MCF 10A (cell line): ENCODE results near the gene SH3BP1. TPM values are rescaled to one million over a fixed set of nuclear protein-coding genes. Genes with fewer than 3 reads are reported as not detected.

ENCODE experiments used
- BruUV-seq: library from RNA; stranded (reverse); fragments of 400-500 nt; replicated peaks from 2 replicates; lab custom pipeline; 2021; lab: Mats Ljungman, UMichigan
- CTCF ChIA-PET: fragments of 300-600 bp; sonication (Branson Sonifier 250); formaldehyde crosslinking; extraction: SDS; loops from one replicate; lab custom pipeline; 2021; ENCODE audit warnings: antibody characterized with exemption, inconsistent platforms; lab: Yijun Ruan, JAX
- POLR2A ChIA-PET: fragments of 300-600, 350-650 bp; sonication (Branson Sonifier 250); formaldehyde crosslinking; extraction: SDS; loops from one replicate; lab custom pipeline; 2020; ENCODE audit warnings: antibody characterized with exemption, inconsistent platforms; lab: Yijun Ruan, JAX
- DNase-seq: peaks from one replicate; pipeline ENCODE4 v3.0.0-alpha.2; 2018; ENCODE audit not compliant: unreplicated experiment
- H3K27ac Mint-ChIP-seq: one replicate; pipeline ENCODE4 v1.8.0; 2022; ENCODE audit warnings: mild to moderate bottlenecking, low read depth, mixed read lengths; ENCODE audit not compliant: unreplicated experiment
- H3K27me3 Mint-ChIP-seq: one replicate; pipeline ENCODE4 v1.8.0; 2022; ENCODE audit warnings: mixed read lengths; ENCODE audit not compliant: insufficient read depth, unreplicated experiment
- H3K36me3 Mint-ChIP-seq: one replicate; pipeline ENCODE4 v1.8.0; 2022; ENCODE audit warnings: mild to moderate bottlenecking, moderate library complexity, mixed read lengths; ENCODE audit not compliant: insufficient read depth, unreplicated experiment
- H3K4me1 Mint-ChIP-seq: one replicate; pipeline ENCODE4 v1.8.0; 2022; ENCODE audit warnings: mixed read lengths; ENCODE audit not compliant: insufficient read depth, unreplicated experiment
- H3K4me3 Mint-ChIP-seq: one replicate; pipeline ENCODE4 v1.8.0; 2022; ENCODE audit warnings: mild to moderate bottlenecking, moderate library complexity, mixed read lengths; ENCODE audit not compliant: unreplicated experiment
- H3K9me3 Mint-ChIP-seq: one replicate; pipeline ENCODE4 v1.8.0; 2022; ENCODE audit warnings: mixed read lengths; ENCODE audit not compliant: unreplicated experiment
- intact Hi-C: fragments of 100-400 bp; cut with micrococcal nuclease; formaldehyde crosslinking; loops from 2 replicates; pipeline ENCODE4 v1.14.1; 2022
- total RNA-seq: library from RNA; stranded (reverse); gene quantifications from 2 replicates; pipeline ENCODE4 v1.2.3, GENCODE V29; 2022
- TF ChIP-seq, protein P1 (sequence below): fragments of 200-600 bp; IDR thresholded peaks from one replicate; pipeline ENCODE4 v1.8.0; 2022; ENCODE audit warnings: antibody characterized with exemption, mild to moderate bottlenecking; ENCODE audit not compliant: unreplicated experiment

SH3BP1 gene
- total RNA-seq, 1 experiment from 2014 or later, result 1.5 TPM

DNA sequence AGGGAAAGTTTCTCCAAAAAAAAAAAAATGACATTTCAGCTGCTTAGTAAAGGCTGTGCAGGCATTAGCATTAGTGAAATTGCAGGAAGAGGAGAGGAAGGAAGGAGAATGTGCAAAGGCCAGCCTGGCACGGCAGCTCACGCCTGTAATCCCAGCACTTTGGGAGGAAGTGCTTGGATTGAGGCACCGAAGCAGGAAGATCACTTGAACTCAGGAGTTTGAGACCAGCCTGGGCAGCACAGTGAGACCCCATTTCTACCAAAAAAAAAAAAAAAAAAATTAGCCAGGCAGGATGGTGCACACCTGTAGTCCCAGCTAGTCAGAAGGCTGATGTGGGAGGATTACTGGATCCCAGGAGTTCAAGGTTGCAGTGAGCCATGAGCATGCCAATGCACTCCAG lies 65.2 kb downstream of the SH3BP1 start:
- DNase-seq, result no peak
- TF ChIP-seq, protein P1, sequence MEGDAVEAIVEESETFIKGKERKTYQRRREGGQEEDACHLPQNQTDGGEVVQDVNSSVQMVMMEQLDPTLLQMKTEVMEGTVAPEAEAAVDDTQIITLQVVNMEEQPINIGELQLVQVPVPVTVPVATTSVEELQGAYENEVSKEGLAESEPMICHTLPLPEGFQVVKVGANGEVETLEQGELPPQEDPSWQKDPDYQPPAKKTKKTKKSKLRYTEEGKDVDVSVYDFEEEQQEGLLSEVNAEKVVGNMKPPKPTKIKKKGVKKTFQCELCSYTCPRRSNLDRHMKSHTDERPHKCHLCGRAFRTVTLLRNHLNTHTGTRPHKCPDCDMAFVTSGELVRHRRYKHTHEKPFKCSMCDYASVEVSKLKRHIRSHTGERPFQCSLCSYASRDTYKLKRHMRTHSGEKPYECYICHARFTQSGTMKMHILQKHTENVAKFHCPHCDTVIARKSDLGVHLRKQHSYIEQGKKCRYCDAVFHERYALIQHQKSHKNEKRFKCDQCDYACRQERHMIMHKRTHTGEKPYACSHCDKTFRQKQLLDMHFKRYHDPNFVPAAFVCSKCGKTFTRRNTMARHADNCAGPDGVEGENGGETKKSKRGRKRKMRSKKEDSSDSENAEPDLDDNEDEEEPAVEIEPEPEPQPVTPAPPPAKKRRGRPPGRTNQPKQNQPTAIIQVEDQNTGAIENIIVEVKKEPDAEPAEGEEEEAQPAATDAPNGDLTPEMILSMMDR, result no peak
- no peaks in the 10 kb centered on the region for H3K9me3 Mint-ChIP-seq
- intact Hi-C loops, result no loop called here
- ChIA-PET POLR2A (no interaction called here), CTCF (no interaction called here)
- BruUV-seq, result no TSS peak
- H3K36me3 Mint-ChIP-seq, result no peaks in the 10 kb centered on the region
- no peak overlapping the region for H3K4me3 Mint-ChIP-seq
- no peaks in the 10 kb centered on the region for H3K27me3 Mint-ChIP-seq
- peaks cover 8% of the 10 kb centered on the region for H3K4me1 Mint-ChIP-seq
- H3K27ac Mint-ChIP-seq, result no peak overlapping the region

DNA sequence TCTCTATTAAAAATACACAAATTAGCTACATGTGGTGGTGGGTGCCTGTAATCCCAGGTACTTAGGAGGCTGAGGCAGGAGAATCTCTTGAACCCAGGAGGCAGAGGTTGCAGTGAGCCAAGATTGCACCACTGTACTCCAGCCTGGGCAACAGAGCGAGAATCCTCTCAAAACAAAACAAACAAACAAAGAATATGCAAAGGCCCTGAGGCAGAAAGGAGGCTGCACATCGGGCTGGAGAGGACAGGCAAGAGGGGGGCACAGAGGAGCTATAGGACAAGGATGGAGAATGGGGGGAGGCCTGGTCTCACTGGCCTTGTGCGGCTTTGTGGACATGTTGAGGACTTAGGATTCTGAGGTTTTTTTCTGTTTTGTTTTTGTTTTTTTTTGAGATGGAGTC lies 65.7 kb downstream of the SH3BP1 start:
- POLR2A ChIA-PET, result no interaction called here
- Mint-ChIP-seq H3K36me3 (no peaks in the 10 kb centered on the region), H3K4me3 (no peak overlapping the region), H3K4me1 (peaks cover 8% of the 10 kb centered on the region), H3K27me3 (no peaks in the 10 kb centered on the region), H3K9me3 (no peaks in the 10 kb centered on the region), H3K27ac (no peak overlapping the region)
- BruUV-seq, result no TSS peak
- intact Hi-C loops, result no loop called here
- TF ChIP-seq, protein P1, result no peak
- no peak for DNase-seq
- CTCF ChIA-PET, result no interaction called here

Other genes with a start within 250 kb of the SH3BP1 start
- 4.2 and 5.1 TPM in 2 replicates for gene ELFN2, start 212.2 kb upstream of the SH3BP1 start, total RNA-seq
- 0.56 and 1.2 TPM in 2 replicates for gene MFNG, start 153.3 kb upstream of the SH3BP1 start, total RNA-seq
- 20.6 and 22.7 TPM in 2 replicates for gene CARD10, start 120.3 kb upstream of the SH3BP1 start, total RNA-seq
- gene CDC42EP1, start 79.2 kb upstream of the SH3BP1 start, total RNA-seq, result 86.0 and 148 TPM in 2 replicates
- not detected in 2 replicates for gene LGALS2, start 59.6 kb upstream of the SH3BP1 start, total RNA-seq
- 52.7 and 59.1 TPM in 2 replicates for gene GGA1, start 30.8 kb upstream of the SH3BP1 start, total RNA-seq
- gene PDXP, start 19.1 kb downstream of the SH3BP1 start, total RNA-seq, result 10.3 and 10.5 TPM in 2 replicates
- 1,407 and 1,635 TPM in 2 replicates for gene LGALS1, start 36.0 kb downstream of the SH3BP1 start, total RNA-seq
- gene NOL12, start 46.7 kb downstream of the SH3BP1 start, total RNA-seq, result 47.1 and 50.8 TPM in 2 replicates
- 42.5 and 45.7 TPM in 2 replicates for gene TRIOBP, start 57.4 kb downstream of the SH3BP1 start, total RNA-seq
- gene GCAT, start 168.3 kb downstream of the SH3BP1 start, total RNA-seq, result 21.5 and 32.8 TPM in 2 replicates
- 0.26 and 0.27 TPM in 2 replicates for gene GALR3, start 183.7 kb downstream of the SH3BP1 start, total RNA-seq
- 26.0 and 26.7 TPM in 2 replicates for gene ANKRD54, start 204.7 kb downstream of the SH3BP1 start, total RNA-seq
- 395 and 505 TPM in 2 replicates for gene EIF3L, start 209.8 kb downstream of the SH3BP1 start, total RNA-seq